Panc1 (cell line): Measurements from ENCODE around the gene FCN2. TPM values are rescaled to one million over a fixed set of nuclear protein-coding genes. Genes with fewer than 3 reads are reported as not detected.

Source experiments
- ATAC-seq: fragments of 200-7000 bp; cut with Tn5 transposase; 2 replicates; pipeline ENCODE4 v1.9.1; 2020; ENCODE audit warnings: mild to moderate bottlenecking, moderate library complexity
- BruUV-seq: library from RNA; stranded (reverse); fragments of 400-500 nt; replicated peaks from 2 replicates; lab custom pipeline; 2021; lab: Mats Ljungman, UMichigan
- CTCF ChIA-PET: fragments of 300-600 bp; sonication (Branson Sonifier 250); formaldehyde crosslinking; loops from one replicate; lab custom pipeline; 2022; ENCODE audit warnings: antibody characterized with exemption; lab: Charles Lee
- POLR2A ChIA-PET: fragments of 300-600 bp; sonication (Branson Sonifier 250); formaldehyde crosslinking; loops from one replicate; lab custom pipeline; 2022; ENCODE audit warnings: antibody characterized with exemption; lab: Charles Lee
- DNase-seq: peaks from one replicate; pipeline ENCODE4 v3.0.0-alpha.2; 2010; ENCODE audit warnings: low read depth, low spot score
- H3K27ac ChIP-seq: 2 replicates; pipeline ENCODE4 v1.5.1; 2011; ENCODE audit warnings: mild to moderate bottlenecking, low read length, inconsistent platforms
- H3K27me3 ChIP-seq: fragments of 200-500 bp; sonication (Bioruptor generic); 2 replicates; pipeline ENCODE4 v1.6.0; 2014; ENCODE audit warnings: low read length, inconsistent platforms; ENCODE audit not compliant: control insufficient read depth, insufficient read depth
- H3K36me3 ChIP-seq: fragments of 200-500 bp; sonication (Bioruptor generic); 2 replicates; pipeline ENCODE4 v1.5.1; 2014; ENCODE audit warnings: inconsistent platforms, mild to moderate bottlenecking, low read length, moderate library complexity; ENCODE audit not compliant: control insufficient read depth, insufficient read depth
- H3K4me1 ChIP-seq: 2 replicates; pipeline ENCODE4 v1.5.1; 2011; ENCODE audit warnings: inconsistent platforms, mild to moderate bottlenecking, low read length, moderate library complexity; ENCODE audit not compliant: control insufficient read depth, insufficient read depth
- H3K4me3 ChIP-seq, 2 experiments: 2 replicates each; pipeline ENCODE4 v1.5.1; 2011 to 2012; ENCODE audit warnings: low read depth in 2 of 2, low read length in 2 of 2, mild to moderate bottlenecking in 2 of 2, inconsistent platforms in 1 of 2, moderate library complexity in 1 of 2
- H3K9me3 ChIP-seq: fragments of 200-500 bp; sonication (Bioruptor generic); 2 replicates; pipeline ENCODE4 v1.5.1; 2014; ENCODE audit warnings: low read depth, mild to moderate bottlenecking, inconsistent platforms, low read length, moderate library complexity; ENCODE audit not compliant: control insufficient read depth, insufficient read depth
- POLR2AphosphoS5 ChIP-seq: IDR thresholded peaks from 2 replicates; pipeline ENCODE4 v1.6.1; 2012; ENCODE audit warnings: mild to moderate bottlenecking, low read depth, low read length, moderate library complexity
- SIN3A ChIP-seq: IDR thresholded peaks from 2 replicates; pipeline ENCODE4 v1.6.1; 2012; ENCODE audit warnings: low read depth, mild to moderate bottlenecking, low read length, moderate library complexity, borderline replicate concordance; ENCODE audit not compliant: insufficient read depth
- TCF7L2 ChIP-seq: IDR thresholded peaks from 2 replicates; pipeline ENCODE4 v1.6.1; 2011; ENCODE audit warnings: mild to moderate bottlenecking, low read depth, low read length, inconsistent platforms
- in situ Hi-C: cut with HindIII; loops from 2 replicates; pipeline ENCODE4 v1.10.0; 2016; ENCODE audit warnings: low sequenced_read_pairs, low pct_unique_long_range_greater_than_20kb
- intact Hi-C: fragments of 100-400 bp; cut with micrococcal nuclease; formaldehyde crosslinking; loops from one replicate; pipeline ENCODE4 v1.10.0; 2022; ENCODE audit not compliant: unreplicated experiment
- total RNA-seq: library from RNA; stranded (reverse); gene quantifications from one replicate; pipeline ENCODE4 v1.2.1, GENCODE V29; 2021; ENCODE audit not compliant: unreplicated experiment
- TF ChIP-seq, protein P1 (sequence below): fragments of 450-650 bp; IDR thresholded peaks from 2 replicates; pipeline ENCODE4 v1.5.1; 2017; ENCODE audit warnings: mild to moderate bottlenecking
- TF ChIP-seq, protein P2 (sequence below), 2 experiments: IDR thresholded peaks; 2 replicates each; pipeline ENCODE4 v1.6.1; 2011 to 2012; ENCODE audit warnings: low read depth in 2 of 2, control low read depth in 1 of 2, low read length in 1 of 2, mild to moderate bottlenecking in 1 of 2, moderate library complexity in 1 of 2; ENCODE audit not compliant: insufficient read depth in 1 of 2

Gene FCN2
- total RNA-seq, 1 experiment from 2014 or later: not detected

DNA sequence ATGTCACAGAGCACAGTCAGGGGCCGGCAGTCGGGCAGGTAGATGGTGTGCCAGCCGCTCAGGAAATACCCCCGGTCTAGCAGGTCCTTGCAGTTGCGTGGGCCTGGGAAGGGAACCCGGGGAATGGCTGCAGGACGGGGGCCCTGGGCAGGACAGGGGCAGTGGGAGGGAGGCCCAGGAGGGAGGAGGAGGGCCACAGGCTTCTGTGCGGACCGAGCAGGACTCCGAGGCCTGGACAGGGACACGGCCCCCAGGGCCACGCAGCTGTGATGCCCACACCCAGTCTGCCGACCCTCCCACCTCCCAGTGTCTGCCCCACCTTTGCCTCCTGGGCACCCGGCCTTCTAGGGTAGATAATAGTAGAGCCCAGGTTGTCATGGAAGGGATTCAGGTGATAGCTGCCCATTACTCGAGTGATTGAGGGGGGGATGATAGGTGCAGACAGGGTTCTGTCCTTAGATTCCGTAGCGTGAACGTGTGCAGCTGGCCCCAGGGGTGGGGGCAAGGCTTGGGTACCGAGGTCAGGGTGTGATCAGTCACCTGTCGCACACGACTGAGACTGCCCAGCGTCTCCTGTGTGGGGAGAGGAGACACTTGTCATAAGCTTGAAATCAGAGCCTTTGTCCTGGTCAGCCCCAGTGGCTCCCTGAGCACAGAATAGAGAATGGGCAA lies 32.6 kb downstream of the FCN2 start:
- in situ Hi-C loops: no loop called here
- H3K9me3 ChIP-seq: no peaks in the 10 kb centered on the region
- DNase-seq: no peak
- TF ChIP-seq TCF7L2 (no peak), SIN3A (no peak), POLR2AphosphoS5 (no peak)
- TF ChIP-seq, protein P1, sequence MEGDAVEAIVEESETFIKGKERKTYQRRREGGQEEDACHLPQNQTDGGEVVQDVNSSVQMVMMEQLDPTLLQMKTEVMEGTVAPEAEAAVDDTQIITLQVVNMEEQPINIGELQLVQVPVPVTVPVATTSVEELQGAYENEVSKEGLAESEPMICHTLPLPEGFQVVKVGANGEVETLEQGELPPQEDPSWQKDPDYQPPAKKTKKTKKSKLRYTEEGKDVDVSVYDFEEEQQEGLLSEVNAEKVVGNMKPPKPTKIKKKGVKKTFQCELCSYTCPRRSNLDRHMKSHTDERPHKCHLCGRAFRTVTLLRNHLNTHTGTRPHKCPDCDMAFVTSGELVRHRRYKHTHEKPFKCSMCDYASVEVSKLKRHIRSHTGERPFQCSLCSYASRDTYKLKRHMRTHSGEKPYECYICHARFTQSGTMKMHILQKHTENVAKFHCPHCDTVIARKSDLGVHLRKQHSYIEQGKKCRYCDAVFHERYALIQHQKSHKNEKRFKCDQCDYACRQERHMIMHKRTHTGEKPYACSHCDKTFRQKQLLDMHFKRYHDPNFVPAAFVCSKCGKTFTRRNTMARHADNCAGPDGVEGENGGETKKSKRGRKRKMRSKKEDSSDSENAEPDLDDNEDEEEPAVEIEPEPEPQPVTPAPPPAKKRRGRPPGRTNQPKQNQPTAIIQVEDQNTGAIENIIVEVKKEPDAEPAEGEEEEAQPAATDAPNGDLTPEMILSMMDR: no peak
- TF ChIP-seq, protein P2, sequence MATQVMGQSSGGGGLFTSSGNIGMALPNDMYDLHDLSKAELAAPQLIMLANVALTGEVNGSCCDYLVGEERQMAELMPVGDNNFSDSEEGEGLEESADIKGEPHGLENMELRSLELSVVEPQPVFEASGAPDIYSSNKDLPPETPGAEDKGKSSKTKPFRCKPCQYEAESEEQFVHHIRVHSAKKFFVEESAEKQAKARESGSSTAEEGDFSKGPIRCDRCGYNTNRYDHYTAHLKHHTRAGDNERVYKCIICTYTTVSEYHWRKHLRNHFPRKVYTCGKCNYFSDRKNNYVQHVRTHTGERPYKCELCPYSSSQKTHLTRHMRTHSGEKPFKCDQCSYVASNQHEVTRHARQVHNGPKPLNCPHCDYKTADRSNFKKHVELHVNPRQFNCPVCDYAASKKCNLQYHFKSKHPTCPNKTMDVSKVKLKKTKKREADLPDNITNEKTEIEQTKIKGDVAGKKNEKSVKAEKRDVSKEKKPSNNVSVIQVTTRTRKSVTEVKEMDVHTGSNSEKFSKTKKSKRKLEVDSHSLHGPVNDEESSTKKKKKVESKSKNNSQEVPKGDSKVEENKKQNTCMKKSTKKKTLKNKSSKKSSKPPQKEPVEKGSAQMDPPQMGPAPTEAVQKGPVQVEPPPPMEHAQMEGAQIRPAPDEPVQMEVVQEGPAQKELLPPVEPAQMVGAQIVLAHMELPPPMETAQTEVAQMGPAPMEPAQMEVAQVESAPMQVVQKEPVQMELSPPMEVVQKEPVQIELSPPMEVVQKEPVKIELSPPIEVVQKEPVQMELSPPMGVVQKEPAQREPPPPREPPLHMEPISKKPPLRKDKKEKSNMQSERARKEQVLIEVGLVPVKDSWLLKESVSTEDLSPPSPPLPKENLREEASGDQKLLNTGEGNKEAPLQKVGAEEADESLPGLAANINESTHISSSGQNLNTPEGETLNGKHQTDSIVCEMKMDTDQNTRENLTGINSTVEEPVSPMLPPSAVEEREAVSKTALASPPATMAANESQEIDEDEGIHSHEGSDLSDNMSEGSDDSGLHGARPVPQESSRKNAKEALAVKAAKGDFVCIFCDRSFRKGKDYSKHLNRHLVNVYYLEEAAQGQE (IDR thresholded peaks at IDR 0.05; ENCODE audit: insufficient read depth in 1 of 2, low read depth in 2 of 2, low read length in 1 of 2): no peak
- ChIA-PET POLR2A (no interaction called here), CTCF (no interaction called here)
- no peaks in the 10 kb centered on the region for H3K36me3 ChIP-seq
- H3K27me3 ChIP-seq: no peaks in the 10 kb centered on the region
- H3K4me3 ChIP-seq: no peak overlapping the region
- ATAC-seq: no peak
- intact Hi-C loops: no loop called here
- H3K4me1 ChIP-seq: no peaks in the 10 kb centered on the region
- BruUV-seq: no TSS peak
- H3K27ac ChIP-seq: no peak overlapping the region

DNA sequence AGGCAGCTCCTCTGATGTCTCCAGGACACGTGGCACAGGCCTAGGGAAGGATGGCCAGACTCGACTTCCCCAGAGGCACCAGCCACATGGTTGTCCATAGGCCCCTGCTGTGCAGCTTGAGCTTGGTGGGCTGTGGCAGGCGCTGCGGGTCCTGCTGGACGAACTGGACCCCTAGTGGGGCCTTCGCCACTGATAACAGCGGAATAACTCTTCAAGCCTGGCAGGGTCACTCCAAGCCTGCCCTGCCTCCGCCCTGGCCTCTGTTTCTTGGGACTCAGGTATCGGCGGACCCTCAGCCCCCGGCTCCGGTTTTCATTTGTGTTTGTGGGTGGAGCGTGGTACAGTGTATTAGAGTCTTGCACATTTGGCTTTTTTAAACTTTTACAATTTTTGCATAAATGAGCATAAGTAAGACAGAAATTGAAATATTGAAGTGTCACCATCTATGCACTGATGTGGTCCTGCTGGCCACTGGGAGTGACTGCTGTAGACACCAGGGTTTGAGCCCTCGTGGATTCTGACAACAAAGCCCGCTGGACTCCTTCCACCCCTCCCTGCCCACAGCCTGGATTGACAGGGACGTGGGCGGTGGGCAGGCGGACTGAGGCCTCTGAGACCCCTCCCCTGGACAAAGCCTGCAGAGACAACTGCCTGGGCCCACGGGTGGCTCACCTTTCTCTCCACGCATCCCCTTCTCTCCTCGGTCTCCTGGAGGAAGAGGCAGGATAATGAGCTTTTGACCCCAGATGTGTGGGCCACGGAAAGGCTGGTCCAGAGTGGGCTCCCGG lies 33.3 kb downstream of the FCN2 start:
- no peak for ATAC-seq
- in situ Hi-C loops (no loop called here), intact Hi-C loops (no loop called here)
- no peak for TF ChIP-seq TCF7L2
- H3K36me3 ChIP-seq: no peaks in the 10 kb centered on the region
- BruUV-seq: no TSS peak
- ChIA-PET POLR2A (no interaction called here), CTCF (no interaction called here)
- no peak overlapping the region for H3K4me3 ChIP-seq
- no peak overlapping the region for H3K27ac ChIP-seq
- no peaks in the 10 kb centered on the region for H3K4me1 ChIP-seq
- DNase-seq: no peak
- no peaks in the 10 kb centered on the region for H3K9me3 ChIP-seq
- H3K27me3 ChIP-seq: no peaks in the 10 kb centered on the region

DNA sequence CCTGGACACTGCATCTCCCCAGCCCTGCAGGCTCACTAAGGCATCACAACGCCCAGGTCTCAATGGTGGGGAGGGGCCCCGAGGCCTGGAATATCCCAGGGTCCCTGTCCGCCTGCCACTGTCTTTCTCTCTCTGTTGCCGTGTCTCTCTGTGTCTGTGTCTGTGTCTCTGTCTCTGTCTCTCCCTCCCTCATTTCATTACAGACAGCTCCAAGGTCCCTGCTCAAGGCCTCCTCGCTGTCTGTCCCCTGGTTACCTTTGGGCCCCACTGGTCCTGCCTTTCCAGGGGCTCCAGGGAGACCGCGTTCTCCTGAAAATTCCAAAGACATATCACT lies 33.9 kb downstream of the FCN2 start:
- Histone ChIP-seq H3K36me3 (no peaks in the 10 kb centered on the region), H3K27me3 (no peaks in the 10 kb centered on the region), H3K4me3 (no peak overlapping the region), H3K27ac (no peak overlapping the region), H3K4me1 (no peaks in the 10 kb centered on the region), H3K9me3 (no peaks in the 10 kb centered on the region; the same call in 1 of the 2 replicates)
- BruUV-seq: no TSS peak
- POLR2A ChIA-PET: no interaction called here
- intact Hi-C loops: no loop called here
- in situ Hi-C loops: no loop called here
- no peak for ATAC-seq
- CTCF ChIA-PET: no interaction called here
- no peak for DNase-seq
- TF ChIP-seq SIN3A (no peak), POLR2AphosphoS5 (no peak), TCF7L2 (no peak)
- TF ChIP-seq, protein P1: no peak
- TF ChIP-seq, protein P2 (IDR thresholded peaks at IDR 0.05; ENCODE audit: insufficient read depth in 1 of 2, low read depth in 2 of 2, low read length in 1 of 2): no peak
